Ascending aorta (tissue), 2 donors: ENCODE data around the gene C1orf87. TPM values are rescaled to one million over a fixed set of nuclear protein-coding genes. Genes with fewer than 3 reads are reported as not detected.

Source experiments
- DNase-seq, 2 donors: peaks; one replicate each; pipeline ENCODE4 v3.0.0-alpha.2; 2019; ENCODE audit warnings: low spot score in 2 of 2
- H3K27ac ChIP-seq, 2 donors: fragments of 200-600 bp; sonication (generic); one replicate each; pipeline ENCODE4 v1.5.1; 2016 to 2017; ENCODE audit warnings: mild to moderate bottlenecking in 1 of 2
- H3K27me3 ChIP-seq: fragments of 200-600 bp; sonication (generic); one replicate; pipeline ENCODE4 v1.5.1; 2017
- H3K36me3 ChIP-seq, 2 donors: fragments of 200-600 bp; sonication (generic); one replicate each; pipeline ENCODE4 v1.5.1; 2016
- H3K4me1 ChIP-seq, 2 donors: fragments of 200-600 bp; sonication (generic); one replicate each; pipeline ENCODE4 v1.5.1; 2016 to 2017; ENCODE audit warnings: mild to moderate bottlenecking in 1 of 2
- H3K4me3 ChIP-seq, 2 donors: fragments of 200-600 bp; sonication (generic); one replicate each; pipeline ENCODE4 v1.5.1; 2016 to 2017; ENCODE audit warnings: mild to moderate bottlenecking in 1 of 2
- H3K9me3 ChIP-seq, 2 donors: fragments of 200-600 bp; sonication (generic); one replicate each; pipeline ENCODE4 v1.5.1; 2016
- intact Hi-C: fragments of 100-400 bp; cut with DNase I; formaldehyde crosslinking; loops from one replicate; pipeline ENCODE4 v1.15.1; 2023
- total RNA-seq: library from RNA; depleted of rRNA; stranded (reverse); fragments of >200 nt; gene quantifications from one replicate; pipeline ENCODE4 v1.1.0, GENCODE V29; 2016
- TF ChIP-seq, protein P1 (sequence below), 3 experiments: fragments of 200-600 bp in 2 of 3; fragments of 450-650 bp in 1 of 3; sonication (generic) in 2 of 3; IDR thresholded peaks; one replicate each; pipeline ENCODE4 v1.5.1; 2016 to 2019; ENCODE audit warnings: antibody characterized with exemption in 3 of 3, mild to moderate bottlenecking in 1 of 3, moderate library complexity in 1 of 3

Gene C1orf87
- total RNA-seq, 1 donor from 2014 or later: not detected

DNA sequence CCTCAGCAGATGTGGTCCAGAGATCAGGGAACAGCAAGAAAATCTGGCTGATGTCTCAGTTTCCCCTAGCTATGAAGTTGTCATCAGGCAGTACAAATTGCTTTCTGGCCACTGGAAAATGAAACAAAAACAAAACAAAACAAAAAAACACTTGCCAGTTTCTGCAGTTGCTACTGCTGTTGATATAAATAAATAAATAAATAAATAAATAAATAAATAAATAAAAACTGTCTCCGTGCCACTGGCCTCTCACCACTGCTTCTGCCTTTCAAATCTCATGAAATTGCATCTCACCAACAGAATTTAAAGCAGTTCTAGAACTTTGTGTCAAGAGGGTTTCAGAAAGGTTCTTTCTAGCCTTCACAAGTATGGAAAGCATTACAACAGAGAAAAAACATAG is 62.9 kb downstream of the C1orf87 start:
- intact Hi-C loops: loop anchor here (1.0 kb wide), 1 partner anchor 22 kb away; no protein-coding TSS in a partner anchor
- Histone ChIP-seq H3K4me3 (no peak overlapping the region), H3K9me3 (no peaks in the 10 kb centered on the region), H3K27ac (no peak overlapping the region), H3K27me3 (no peaks in the 10 kb centered on the region), H3K36me3 (no peaks in the 10 kb centered on the region), H3K4me1 (no peaks in the 10 kb centered on the region)
- TF ChIP-seq, protein P1, sequence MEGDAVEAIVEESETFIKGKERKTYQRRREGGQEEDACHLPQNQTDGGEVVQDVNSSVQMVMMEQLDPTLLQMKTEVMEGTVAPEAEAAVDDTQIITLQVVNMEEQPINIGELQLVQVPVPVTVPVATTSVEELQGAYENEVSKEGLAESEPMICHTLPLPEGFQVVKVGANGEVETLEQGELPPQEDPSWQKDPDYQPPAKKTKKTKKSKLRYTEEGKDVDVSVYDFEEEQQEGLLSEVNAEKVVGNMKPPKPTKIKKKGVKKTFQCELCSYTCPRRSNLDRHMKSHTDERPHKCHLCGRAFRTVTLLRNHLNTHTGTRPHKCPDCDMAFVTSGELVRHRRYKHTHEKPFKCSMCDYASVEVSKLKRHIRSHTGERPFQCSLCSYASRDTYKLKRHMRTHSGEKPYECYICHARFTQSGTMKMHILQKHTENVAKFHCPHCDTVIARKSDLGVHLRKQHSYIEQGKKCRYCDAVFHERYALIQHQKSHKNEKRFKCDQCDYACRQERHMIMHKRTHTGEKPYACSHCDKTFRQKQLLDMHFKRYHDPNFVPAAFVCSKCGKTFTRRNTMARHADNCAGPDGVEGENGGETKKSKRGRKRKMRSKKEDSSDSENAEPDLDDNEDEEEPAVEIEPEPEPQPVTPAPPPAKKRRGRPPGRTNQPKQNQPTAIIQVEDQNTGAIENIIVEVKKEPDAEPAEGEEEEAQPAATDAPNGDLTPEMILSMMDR (IDR thresholded peaks at IDR 0.05): no peak
- no peak for DNase-seq

DNA sequence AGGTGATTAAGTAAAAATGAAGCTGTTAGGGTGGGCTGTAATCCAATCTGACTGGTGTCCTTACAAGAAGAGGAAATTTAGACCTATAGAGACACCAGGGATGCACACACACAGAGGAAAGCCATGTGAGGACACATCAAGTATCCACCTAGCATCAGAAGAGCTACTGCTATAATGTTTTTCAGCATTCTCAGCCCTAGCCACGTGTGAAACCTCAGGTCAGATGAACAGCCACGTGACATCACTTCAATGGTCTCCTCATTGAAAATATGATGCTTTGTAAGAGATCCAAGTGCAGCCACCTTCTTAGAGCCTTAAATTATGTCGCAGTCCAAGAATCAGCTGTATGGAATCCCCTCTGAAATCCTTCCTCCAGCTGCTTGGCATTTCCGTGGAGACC is 65.1 kb downstream of the C1orf87 start:
- no peaks in the 10 kb centered on the region for H3K9me3 ChIP-seq
- H3K4me3 ChIP-seq: no peak overlapping the region
- H3K4me1 ChIP-seq: no peaks in the 10 kb centered on the region
- intact Hi-C loops: no loop called here
- H3K36me3 ChIP-seq: no peaks in the 10 kb centered on the region
- no peaks in the 10 kb centered on the region for H3K27me3 ChIP-seq
- no peak for DNase-seq
- TF ChIP-seq, protein P1 (IDR thresholded peaks at IDR 0.05): no peak
- H3K27ac ChIP-seq: no peak overlapping the region

DNA sequence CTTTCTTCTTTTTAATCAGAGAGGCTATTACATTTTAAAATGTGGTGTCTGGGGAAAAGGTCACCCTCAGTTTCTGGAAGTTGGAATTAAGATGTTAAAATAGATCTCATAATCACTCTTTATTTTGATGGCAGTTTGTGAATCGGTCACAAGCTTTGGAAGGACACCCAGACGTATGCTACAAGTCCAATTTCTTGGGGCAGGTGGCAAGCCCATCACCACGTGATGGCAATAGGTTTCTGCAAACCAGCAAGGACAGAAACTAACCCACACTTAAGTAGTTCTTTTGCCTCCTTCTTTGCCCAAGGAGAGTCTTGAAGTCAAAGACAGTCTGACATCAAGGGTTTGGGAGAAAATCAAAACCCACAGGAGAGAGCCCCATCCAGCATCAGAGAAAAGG is 72.9 kb downstream of the C1orf87 start:
- no peaks in the 10 kb centered on the region for H3K27me3 ChIP-seq
- peak overlapping the region; percentile 52 to 65 for H3K27ac ChIP-seq
- intact Hi-C loops: no loop called here
- H3K4me1 ChIP-seq: peaks cover 0 to 25% of the 10 kb centered on the region in 2 donors
- TF ChIP-seq, protein P1 (IDR thresholded peaks at IDR 0.05): no peak
- H3K4me3 ChIP-seq: no peak overlapping the region
- H3K9me3 ChIP-seq: no peaks in the 10 kb centered on the region
- no peaks in the 10 kb centered on the region for H3K36me3 ChIP-seq
- no peak for DNase-seq

DNA sequence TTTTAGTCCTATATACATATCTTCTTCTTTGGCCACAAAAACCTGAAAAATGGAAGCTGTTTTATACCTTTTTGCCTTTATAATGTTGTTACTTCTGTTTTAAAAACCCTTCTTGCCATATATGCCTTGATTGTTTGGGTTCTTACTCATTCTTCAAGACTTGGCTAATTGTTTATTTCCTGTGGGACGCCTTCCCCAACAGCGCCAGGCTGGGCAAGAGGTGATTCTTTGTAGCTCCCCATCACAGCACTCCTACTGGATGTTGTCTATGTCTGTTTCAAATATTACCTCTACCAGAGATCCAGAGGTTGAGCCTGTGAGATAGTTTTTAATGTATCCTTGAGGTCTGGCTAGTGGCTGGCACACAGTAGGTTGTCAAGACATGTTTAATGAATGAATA is 73.8 kb downstream of the C1orf87 start:
- no peak for DNase-seq
- H3K27ac ChIP-seq: peak overlapping the region; percentile 52 to 65
- TF ChIP-seq, protein P1 (IDR thresholded peaks at IDR 0.05): no peak
- no peaks in the 10 kb centered on the region for H3K27me3 ChIP-seq
- no peaks in the 10 kb centered on the region for H3K9me3 ChIP-seq
- no peak overlapping the region for H3K4me3 ChIP-seq
- intact Hi-C loops: loop anchor here (5.0 to 10.0 kb wide), 2 partner anchors 133 to 1645 kb away; no protein-coding TSS in a partner anchor
- peaks cover 0 to 30% of the 10 kb centered on the region in 2 donors for H3K4me1 ChIP-seq
- H3K36me3 ChIP-seq: no peaks in the 10 kb centered on the region

DNA sequence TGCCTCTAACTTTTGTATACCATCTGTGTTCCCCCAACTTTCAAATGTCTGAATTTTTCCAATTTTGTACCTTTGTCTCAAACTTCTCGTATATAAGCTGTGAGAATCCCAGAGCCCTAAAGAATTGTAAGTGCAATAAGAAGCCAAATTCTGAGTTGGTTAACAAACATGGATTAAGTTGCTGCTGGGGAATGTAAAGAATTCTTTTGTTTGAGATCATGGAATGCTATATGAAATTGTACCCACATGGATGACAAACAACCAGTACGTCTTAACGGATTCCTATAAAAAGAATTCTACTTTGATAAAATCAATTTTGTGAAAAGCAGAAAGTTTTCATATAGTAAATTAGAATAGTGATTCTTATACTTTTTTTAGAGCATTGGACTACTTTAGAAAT is 74.6 kb downstream of the C1orf87 start:
- TF ChIP-seq, protein P1 (IDR thresholded peaks at IDR 0.05): no peak
- intact Hi-C loops: loop anchor here (5.0 to 10.0 kb wide), 2 partner anchors 133 to 1646 kb away; no protein-coding TSS in a partner anchor
- H3K4me1 ChIP-seq: peaks cover 0 to 31% of the 10 kb centered on the region in 2 donors

More for the DNA sequence above, 74.6 kb downstream of the C1orf87 start:
- H3K27ac ChIP-seq: peak overlapping the region; percentile 52 to 65
- no peaks in the 10 kb centered on the region for H3K9me3 ChIP-seq
- DNase-seq: no peak
- no peaks in the 10 kb centered on the region for H3K27me3 ChIP-seq
- no peak overlapping the region for H3K4me3 ChIP-seq
- H3K36me3 ChIP-seq: no peaks in the 10 kb centered on the region
